ENCODE measurements around the gene WDR72. TPM values are rescaled to one million over a fixed set of nuclear protein-coding genes. Genes with fewer than 3 reads are reported as not detected.
A peak's percentile ranks its signal among the peaks of the same experiment; 100 is the strongest.

WDR72 gene
- total RNA-seq, 2 donors from 2014 or later = 0.03 to 0.10 TPM

GRCh38 chr15:53625260-53625659 lies 134.2 kb downstream of the WDR72 start:
- intact Hi-C loops (cut with DNase I) = no loop called here
- ATAC-seq (no peak), DNase-seq (no peak)

GRCh38 chr15:53618461-53618860 lies 141.0 kb downstream of the WDR72 start:
- intact Hi-C loops (cut with DNase I) = no loop called here
- DNase-seq (no peak), ATAC-seq (no peak)

- ATAC-seq = no peak
- no peak for DNase-seq
- intact Hi-C loops (cut with DNase I) = no loop called here
These were observed 148.1 kb downstream of the WDR72 start for GRCh38 chr15:53611145-53611920.

GRCh38 chr15:53591041-53591440 lies 168.4 kb downstream of the WDR72 start:
- ATAC-seq = no peak
- intact Hi-C loops (cut with DNase I) = no loop called here

GRCh38 chr15:53590380-53590779 lies 169.1 kb downstream of the WDR72 start:
- no peak for ATAC-seq

More at GRCh38 chr15:53591041-53591440, 168.4 kb downstream of the WDR72 start:
- DNase-seq = no peak

GRCh38 chr15:53589520-53590057 lies 169.9 kb downstream of the WDR72 start:
- ATAC-seq (peak in 1 of 2 donors; percentile 35), DNase-seq (no peak)
- intact Hi-C loops (cut with DNase I) = loop anchor here in 1 of 2 donors (10.0 kb wide), 1 partner anchor 55 kb away; no protein-coding TSS in a partner anchor

More at GRCh38 chr15:53590380-53590779, 169.1 kb downstream of the WDR72 start:
- DNase-seq = no peak
- intact Hi-C loops (cut with DNase I) = no loop called here

GRCh38 chr15:53588773-53589172 lies 170.7 kb downstream of the WDR72 start:
- DNase-seq = no peak
- intact Hi-C loops (cut with DNase I) = loop anchor here in 1 of 2 donors (10.0 kb wide), 1 partner anchor 54 kb away; no protein-coding TSS in a partner anchor
- ATAC-seq = peak in 1 of 2 donors; percentile 40

GRCh38 chr15:53586799-53587198 lies 172.7 kb downstream of the WDR72 start:
- ATAC-seq = no peak
- DNase-seq = no peak
- intact Hi-C loops (cut with DNase I) = loop anchor here in 1 of 2 donors (10.0 kb wide), 1 partner anchor 52 kb away; no protein-coding TSS in a partner anchor

- ATAC-seq = no peak
- DNase-seq = no peak
- intact Hi-C loops (cut with DNase I) = loop anchor here in 1 of 2 donors (10.0 kb wide), 1 partner anchor 47 kb away; no protein-coding TSS in a partner anchor
These were observed 177.9 kb downstream of the WDR72 start for GRCh38 chr15:53581513-53581912.

- intact Hi-C loops (cut with DNase I) = loop anchor here in 1 of 2 donors (10.0 kb wide), 1 partner anchor 46 kb away; no protein-coding TSS in a partner anchor
- ATAC-seq (peak; percentile 30 to 47), DNase-seq (no peak)
These were observed 179.1 kb downstream of the WDR72 start for GRCh38 chr15:53580366-53580765.

GRCh38 chr15:53576841-53577240 lies 182.6 kb downstream of the WDR72 start:
- intact Hi-C loops (cut with DNase I) = no loop called here
- DNase-seq = no peak
- ATAC-seq = no peak

- DNase-seq (no peak), ATAC-seq (no peak)
- intact Hi-C loops (cut with DNase I) = no loop called here
These were observed 186.4 kb downstream of the WDR72 start for GRCh38 chr15:53573091-53573490.

GRCh38 chr15:53569751-53570480 lies 189.5 kb downstream of the WDR72 start:
- intact Hi-C loops (cut with DNase I) = no loop called here
- ATAC-seq = no peak

GRCh38 chr15:53566912-53567311 lies 192.6 kb downstream of the WDR72 start:
- ATAC-seq (no peak), DNase-seq (no peak)
- intact Hi-C loops (cut with DNase I) = no loop called here

More at GRCh38 chr15:53569751-53570480, 189.5 kb downstream of the WDR72 start:
- no peak for DNase-seq

GRCh38 chr15:53565721-53566120 lies 193.7 kb downstream of the WDR72 start:
- ATAC-seq (no peak), DNase-seq (no peak)
- intact Hi-C loops (cut with DNase I) = no loop called here

GRCh38 chr15:53564647-53565046 lies 194.8 kb downstream of the WDR72 start:
- no peak for ATAC-seq
- DNase-seq = no peak
- intact Hi-C loops (cut with DNase I) = no loop called here

- intact Hi-C loops (cut with DNase I) = no loop called here
- DNase-seq = no peak
- no peak for ATAC-seq
These were observed 195.8 kb downstream of the WDR72 start for GRCh38 chr15:53563627-53564026.

- DNase-seq (no peak), ATAC-seq (no peak)
- intact Hi-C loops (cut with DNase I) = no loop called here
These were observed 199.8 kb downstream of the WDR72 start for GRCh38 chr15:53559364-53560277.

- ATAC-seq = no peak
- intact Hi-C loops (cut with DNase I) = no loop called here
- no peak for DNase-seq
These were observed 201.1 kb downstream of the WDR72 start for GRCh38 chr15:53558384-53558783.

Data from left cardiac atrium (tissue), 4 donors.